Measurements from ENCODE around the gene STIP1.

Gene STIP1

DNA sequence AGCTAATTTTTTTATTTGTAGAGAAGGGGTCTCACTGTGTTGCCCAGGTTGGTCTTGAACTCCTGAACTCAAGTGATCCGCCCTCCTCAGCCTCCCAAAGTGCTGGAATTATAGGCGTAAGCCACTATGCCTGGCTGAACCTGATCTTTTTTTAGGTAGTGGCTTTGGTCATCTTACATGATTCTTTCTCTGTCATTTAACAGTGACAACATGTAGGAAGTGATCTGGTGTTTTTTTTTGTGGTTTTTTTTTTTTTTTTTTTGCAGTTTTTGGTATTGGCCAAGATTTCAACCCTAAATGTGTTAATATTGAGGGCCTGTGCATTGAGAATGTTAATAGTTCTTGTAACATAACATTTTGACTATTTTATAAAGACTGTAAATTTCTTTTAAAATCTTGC lies 12.5 kb downstream of the STIP1 start:
- DNase-seq (ENCODE audit: low spot score): no peak

DNA sequence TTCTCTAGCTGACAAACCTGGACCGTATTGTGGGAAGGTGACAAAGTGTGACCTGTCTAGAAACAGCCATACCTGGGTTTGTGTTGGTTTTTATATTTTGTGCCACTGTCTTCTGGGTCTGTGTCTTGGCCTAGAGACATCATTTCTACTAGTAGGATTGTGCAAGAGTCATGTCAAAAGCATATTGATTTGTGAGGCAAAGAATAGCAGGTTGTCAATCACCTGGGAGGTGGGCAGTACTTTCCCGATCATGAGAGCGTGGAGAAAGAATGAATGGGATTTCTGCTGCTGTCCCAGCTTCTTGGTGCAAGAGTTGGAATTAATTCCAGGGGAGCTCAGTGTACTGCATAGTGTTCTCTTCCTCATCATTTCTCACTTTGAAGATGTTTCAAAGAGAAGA lies 15.6 kb downstream of the STIP1 start:
- no peak for DNase-seq (ENCODE audit: low spot score)

DNA sequence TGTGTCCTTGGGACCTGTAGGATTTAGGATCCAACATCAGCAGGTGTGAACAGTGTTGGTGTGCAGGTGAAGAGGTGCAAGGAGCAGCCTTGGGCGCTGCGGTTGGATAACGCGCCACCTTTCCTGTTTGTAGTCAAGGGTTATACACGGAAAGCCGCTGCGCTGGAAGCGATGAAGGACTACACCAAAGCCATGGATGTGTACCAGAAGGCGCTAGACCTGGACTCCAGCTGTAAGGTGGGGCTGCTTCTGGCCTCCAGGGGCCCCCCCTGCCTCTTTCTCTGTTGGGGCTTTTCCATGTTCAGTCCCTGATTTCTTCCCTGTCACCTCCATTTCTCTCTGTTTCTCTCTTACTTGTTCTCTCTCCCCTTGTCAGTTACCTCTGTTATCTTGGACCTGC lies 17.0 kb downstream of the STIP1 start:
- no peak for DNase-seq (ENCODE audit: low spot score)

DNA sequence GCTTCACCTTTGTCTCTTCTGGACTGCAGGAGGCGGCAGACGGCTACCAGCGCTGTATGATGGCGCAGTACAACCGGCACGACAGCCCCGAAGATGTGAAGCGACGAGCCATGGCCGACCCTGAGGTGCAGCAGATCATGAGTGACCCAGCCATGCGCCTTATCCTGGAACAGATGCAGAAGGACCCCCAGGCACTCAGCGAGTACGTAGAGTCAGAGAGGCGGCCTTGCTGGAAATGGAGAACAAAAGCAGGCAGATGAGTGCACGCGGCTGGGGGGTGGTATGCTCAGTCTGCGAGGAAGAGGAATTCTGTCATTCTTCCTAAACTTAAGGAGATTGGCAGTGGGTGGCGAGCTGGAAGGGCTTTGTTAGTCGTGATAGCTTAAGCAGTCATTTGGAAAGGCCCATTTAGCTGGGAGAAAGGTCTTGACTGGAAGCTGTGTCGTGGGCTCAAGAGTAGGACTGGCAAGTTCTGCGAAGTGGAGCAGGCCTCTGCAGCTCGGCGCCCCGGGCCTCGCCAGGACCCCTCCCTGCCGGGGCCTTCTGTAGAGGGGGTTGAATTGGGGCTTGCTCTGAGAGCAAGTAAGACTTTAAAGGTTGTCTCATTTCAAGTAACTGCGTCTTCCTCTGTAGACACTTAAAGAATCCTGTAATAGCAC lies 17.6 kb downstream of the STIP1 start:
- no peak for DNase-seq (ENCODE audit: low spot score)

DNA sequence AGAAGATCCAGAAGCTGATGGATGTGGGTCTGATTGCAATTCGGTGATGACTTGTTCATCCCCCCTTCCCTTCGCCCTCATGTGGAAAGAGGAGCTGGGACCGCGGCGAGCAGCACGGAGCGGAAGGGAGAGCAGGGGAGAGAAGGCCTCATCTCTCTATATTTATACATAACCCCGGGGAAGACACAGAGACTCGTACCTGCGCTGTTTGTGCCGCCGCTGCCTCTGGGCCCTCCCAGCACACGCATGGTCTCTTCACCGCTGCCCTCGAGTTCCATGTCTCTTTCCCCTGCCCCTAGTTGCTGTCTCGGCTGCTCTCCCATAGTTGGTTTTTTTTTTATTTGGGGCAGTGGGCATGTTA lies 18.1 kb downstream of the STIP1 start:
- DNase-seq (ENCODE audit: low spot score): no peak

DNA sequence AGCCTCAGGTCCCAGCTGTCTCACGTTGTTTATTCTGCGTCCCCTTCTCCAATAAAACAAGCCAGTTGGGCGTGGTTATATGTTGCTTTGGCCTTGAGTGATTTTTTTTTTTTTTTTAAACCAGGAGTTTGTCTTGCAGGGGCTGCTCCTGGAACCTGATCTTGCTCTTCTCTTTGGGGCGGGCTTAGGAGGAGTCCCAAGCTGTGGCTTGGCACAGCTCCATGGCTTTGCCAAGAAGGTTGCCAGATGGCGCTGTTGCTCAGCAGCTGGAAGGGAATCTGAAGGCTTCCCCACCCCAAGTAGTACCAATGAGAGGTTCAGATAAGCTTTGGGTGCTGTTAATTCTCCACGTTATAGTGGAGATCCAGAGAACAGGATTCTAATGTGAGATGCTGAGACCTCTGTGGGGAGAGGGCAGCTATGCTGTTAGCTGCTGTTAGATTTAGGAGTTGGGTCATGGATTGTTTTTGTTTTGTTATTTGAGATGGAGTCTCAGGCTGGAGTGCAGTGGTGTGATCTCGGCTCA lies 18.6 kb downstream of the STIP1 start:
- peak; percentile 67 for DNase-seq (ENCODE audit: low spot score)

DNA sequence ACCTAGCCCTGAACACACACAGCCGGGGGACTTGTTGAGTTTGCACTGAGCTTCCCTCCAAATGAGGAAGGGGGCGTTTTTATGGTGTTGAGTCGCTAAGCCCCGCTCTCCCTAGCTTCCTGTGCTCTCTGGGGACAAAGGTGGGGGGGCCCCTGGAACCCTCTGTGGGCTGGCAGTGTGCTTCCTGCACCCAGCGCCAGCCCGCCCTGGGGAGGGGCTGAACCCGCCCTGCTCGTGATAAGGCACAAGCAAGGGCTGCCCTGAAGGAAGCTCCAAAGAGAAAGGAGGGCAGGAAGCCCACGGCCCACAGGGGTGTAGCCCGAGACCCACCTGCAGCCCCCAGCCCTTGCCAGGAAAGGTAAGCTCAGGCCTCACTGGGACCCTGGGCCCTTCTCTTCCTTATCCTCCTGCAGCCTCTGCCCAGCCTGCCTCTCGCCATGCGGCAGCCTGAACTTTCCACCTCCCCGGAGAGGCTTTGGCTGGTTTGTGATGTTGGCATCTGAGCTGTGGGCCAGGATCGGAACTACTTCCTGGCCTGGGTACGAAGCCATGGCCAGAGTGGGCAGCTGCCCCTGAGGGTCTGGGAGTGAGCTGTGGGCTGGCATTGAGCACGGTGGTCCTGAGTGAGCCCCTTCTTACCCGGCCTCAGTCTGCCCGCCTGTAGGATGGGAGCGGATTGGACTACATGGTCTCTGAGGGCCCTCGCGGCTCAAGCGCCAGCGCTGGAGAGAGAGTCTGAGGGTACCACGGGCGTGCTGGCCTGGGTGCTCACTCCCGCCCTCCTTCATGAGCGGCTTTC lies 20.7 kb downstream of the STIP1 start, which contains the start of gene FERMT3:
TSS of gene FERMT3 (plus strand) at position 265 of the 799 bp plus-strand sequence. CDS start 644 bp downstream, outside the sequence.
- peak; percentile 85 for DNase-seq (ENCODE audit: low spot score)

DNA sequence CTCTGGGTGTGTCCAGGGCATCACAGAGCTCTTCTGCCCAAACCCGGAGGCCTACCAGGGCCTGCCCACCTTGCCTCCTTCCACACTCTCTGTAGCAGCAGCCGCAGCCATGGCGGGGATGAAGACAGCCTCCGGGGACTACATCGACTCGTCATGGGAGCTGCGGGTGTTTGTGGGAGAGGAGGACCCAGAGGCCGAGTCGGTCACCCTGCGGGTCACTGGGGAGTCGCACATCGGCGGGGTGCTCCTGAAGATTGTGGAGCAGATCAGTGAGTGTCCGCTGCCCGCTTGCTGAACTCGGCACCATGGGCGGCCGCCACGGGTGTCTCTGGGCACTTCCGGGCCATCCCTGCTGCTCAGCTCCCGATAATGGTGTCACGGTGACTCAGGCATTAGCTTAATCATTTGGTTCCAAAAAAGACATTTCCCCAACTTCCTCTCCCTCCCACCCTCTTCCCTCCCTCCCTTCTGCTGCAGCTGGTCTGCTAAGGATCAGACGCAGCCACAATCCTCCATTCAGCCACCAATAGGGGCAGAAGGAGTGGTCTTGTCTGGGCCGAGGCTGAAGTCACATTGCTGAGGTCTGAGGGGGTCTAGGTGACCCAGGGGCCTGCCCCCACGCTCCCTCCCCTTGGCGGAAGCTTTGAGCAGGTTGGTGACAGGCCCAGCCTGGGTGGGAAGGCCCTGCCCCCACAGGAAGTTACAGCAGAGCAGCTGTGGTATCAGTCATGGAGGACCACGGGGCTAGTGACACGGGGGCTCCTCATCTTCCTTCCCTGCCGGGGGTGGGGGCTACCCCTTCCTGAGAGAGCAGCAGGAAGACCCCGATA lies 21.5 kb downstream of the STIP1 start:
- DNase-seq (ENCODE audit: low spot score): peak; percentile 87

DNA sequence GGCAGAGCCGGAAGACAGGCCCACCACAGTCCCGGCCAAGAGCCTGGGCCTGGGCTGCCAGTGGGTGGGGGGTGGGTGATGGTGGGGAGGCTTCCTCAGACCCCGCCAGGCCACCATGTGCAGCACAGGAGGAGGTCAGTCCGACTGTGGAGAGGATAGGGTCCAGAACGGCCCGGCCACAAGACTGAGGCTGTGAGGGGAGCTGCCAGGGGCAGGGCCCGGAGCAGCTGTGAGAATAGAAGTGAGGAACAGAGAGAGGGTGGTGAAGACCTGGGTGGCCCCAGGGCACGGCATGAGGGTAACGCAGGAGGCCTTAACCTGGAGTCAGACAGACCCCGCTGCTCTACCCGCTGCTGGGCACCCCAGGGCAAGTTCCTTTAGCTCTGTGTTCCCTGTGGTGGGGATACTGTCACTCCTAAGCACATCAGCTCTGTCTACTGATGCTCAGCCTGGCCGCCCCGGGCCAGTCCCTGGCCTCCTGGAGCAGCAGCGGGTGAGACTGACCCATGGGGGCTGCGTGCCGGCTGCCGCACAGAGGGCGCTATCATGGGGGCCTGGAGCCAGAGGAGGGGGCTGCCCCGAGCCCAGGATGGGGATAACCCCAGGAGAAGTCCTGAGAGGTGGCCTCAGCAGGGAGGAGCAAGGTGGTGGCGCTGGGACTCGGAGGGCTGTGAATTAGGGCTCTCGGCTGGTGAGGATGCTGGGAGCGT lies 22.3 kb downstream of the STIP1 start:
- no peak for DNase-seq (ENCODE audit: low spot score)

DNA sequence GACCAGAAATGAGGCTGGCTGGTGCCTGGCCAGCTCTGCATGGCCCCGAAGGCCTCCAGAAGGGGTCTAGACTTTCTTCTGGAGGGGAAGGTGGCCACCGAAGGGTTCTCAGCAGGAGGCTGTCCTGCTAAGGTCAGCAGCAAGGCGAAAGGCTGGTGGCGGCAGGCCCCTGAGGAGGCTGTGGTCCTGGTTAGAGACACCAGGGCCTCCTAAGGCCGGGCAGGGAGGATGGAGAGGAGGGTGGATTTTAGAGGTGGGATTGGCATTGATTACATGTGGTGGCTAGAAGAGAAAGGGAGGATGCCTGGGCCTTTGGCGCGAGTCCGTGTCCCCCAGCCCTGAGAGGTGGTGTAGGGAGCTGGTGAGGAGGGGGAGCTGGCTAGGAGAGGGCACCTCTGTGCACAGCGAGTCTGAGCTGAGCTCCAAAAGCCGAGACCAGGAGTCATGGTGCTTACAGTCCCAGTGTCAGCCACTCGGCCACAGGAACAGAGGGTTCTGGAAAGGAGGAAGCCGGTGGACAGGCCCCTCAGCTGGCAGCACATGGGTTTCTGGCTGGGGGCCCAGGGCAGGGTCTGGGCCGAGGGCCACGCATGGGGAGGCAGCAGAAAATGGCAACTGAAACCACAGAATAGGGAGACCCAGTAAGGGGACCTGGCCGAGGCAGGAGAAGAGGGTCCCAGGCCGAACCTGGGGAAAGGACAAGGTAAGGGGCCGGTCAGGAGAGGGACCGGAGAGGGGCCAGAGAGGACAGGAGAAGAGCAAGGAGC lies 23.0 kb downstream of the STIP1 start:
- no peak for DNase-seq (ENCODE audit: low spot score)

DNA sequence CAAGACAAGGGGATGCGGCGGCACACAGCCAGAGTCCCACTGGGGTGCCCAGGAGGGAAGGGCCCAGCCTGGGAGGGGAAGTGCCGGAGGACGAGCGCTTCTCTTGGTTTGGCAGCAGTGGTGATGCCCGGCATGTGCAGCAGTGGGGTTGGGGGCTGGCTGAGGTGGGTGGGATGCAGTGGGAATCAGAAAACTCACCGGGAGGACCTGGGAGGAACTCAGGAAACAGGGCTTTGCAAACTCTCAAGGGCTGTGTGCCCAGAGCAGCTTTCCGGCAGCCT lies 23.5 kb downstream of the STIP1 start:
- DNase-seq (ENCODE audit: low spot score): no peak

DNA sequence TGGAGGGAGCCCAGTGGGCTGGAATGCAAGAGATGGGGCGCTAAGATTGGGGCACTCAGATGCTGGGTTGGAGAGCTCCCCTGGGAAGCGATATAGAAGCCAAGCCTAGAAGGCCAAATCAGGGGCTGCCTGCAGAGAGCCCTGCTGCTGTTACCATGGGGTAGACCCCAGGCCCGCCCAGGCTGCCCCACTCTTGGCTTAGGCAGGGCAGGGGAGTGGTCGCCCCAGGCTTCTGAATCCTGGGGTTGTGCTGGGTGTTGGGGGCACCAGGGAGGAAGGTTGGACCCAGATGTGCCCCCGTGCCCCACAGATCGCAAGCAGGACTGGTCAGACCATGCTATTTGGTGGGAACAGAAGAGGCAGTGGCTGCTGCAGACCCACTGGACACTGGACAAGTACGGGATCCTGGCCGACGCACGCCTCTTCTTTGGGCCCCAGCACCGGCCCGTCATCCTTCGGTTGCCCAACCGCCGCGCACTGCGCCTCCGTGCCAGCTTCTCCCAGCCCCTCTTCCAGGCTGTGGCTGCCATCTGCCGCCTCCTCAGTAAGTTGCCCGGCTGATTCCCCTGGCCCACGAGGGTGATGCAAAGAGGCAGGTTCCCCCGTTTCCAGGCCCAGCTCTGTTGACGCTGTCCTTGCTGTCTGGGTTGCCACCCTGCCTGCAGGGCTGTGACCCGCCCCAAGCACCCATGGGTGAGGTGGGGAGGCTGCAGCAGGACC lies 24.5 kb downstream of the STIP1 start:
- DNase-seq (ENCODE audit: low spot score): no peak

DNA sequence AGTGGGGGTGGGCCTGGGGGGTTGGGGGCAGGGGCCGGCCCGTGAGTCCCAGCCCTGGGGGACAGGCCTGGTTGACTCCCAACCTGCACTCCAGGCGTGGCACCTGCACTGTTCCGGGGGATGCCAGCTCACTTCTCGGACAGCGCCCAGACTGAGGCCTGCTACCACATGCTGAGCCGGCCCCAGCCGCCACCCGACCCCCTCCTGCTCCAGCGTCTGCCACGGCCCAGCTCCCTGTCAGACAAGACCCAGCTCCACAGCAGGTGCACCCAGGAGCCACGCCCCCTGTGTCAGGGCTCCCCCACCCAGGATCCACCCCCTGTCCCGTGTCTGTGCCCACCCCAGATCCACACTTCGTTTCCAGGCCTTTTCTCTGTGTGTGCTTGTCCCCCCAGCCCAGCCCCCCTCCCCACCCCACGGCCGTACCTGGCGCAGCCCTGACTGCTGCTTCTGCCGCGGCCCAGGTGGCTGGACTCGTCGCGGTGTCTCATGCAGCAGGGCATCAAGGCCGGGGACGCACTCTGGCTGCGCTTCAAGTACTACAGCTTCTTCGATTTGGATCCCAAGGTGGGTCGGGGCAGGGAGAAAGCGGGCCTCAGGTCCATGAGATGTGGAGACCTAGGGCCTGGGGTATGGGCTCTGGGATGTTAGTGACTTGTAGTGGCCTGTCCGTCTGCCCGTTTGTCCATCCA lies 25.4 kb downstream of the STIP1 start:
- no peak for DNase-seq (ENCODE audit: low spot score)

DNA sequence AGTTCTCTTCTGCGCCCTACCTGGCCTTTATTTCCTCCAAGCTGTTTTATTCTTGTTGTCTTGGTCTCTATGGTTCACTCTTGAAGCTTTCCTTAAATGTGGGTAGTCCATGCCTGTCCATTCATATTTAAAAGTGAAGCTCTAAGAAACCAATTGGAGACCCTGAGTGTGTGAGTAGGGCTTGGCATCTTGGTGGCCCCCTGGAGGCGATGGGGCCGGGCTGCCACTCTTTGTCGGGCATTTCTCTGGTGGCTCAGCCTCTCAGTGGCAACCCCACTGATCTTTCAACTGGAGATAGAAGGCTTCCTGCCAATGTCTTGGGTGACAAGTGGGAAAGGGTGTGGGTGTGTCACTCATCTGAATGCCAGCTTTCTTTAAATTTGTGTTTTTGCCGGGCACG lies 30.9 kb downstream of the STIP1 start:
- DNase-seq (ENCODE audit: low spot score): no peak

DNA sequence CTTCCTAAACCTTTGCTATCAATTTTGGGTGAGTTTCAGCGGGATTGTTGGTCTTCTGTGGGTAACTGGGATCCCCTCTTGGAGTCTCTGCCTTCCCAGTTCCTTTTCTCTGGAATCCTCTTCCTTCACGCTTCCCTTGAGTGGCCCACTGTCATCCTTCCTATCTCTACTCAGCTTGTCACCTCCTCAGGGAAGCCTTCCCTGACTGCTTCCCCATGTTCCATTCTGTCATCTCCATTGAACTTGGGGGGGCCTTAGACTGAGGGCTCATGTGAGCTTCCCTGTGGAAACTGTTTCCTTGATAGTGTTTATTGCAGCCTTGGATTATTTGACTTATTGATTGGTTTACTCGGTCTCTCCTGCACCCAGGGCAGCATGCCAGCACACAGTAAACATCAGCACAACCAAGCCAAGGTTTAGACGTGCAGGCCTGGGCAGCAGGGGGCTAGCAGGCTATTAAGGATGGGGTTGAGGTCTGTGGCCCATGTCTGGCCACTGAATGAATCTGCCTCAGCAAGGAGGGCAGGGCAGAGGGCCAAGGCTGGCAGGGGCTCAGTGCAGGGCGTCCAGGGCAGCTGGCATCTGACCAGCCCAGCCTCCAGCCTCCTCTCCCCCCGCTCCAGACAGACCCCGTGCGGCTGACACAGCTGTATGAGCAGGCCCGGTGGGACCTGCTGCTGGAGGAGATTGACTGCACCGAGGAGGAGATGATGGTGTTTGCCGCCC lies 32.8 kb downstream of the STIP1 start:
- DNase-seq (ENCODE audit: low spot score): no peak

DNA sequence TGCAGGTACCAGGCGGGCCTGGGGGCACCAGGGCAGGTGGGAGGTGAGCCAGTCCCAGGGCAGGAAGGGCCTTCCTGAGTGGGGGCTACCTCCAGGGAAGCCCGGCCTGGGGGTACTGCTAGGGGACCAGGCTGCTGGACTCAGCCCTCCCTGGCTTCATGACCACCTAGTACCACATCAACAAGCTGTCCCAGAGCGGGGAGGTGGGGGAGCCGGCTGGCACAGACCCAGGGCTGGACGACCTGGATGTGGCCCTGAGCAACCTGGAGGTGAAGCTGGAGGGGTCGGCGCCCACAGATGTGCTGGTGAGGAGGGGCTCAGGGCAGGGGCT lies 33.3 kb downstream of the STIP1 start:
- no peak for DNase-seq (ENCODE audit: low spot score)

DNA sequence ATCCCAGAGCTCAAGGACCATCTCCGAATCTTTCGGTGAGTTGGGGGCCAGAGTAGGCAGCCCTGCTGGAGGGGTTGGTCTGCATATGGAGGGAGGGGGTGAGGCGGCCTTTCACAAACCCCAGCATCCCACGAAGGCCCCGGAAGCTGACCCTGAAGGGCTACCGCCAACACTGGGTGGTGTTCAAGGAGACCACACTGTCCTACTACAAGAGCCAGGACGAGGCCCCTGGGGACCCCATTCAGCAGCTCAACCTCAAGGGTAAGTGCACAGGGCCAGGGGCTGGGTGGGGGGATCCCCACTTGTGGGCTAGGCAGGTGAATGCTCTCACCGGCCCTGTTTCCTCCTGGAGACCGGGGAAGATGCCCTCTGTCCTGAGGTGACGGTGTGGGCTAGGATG lies 33.8 kb downstream of the STIP1 start:
- no peak for DNase-seq (ENCODE audit: low spot score)

DNA sequence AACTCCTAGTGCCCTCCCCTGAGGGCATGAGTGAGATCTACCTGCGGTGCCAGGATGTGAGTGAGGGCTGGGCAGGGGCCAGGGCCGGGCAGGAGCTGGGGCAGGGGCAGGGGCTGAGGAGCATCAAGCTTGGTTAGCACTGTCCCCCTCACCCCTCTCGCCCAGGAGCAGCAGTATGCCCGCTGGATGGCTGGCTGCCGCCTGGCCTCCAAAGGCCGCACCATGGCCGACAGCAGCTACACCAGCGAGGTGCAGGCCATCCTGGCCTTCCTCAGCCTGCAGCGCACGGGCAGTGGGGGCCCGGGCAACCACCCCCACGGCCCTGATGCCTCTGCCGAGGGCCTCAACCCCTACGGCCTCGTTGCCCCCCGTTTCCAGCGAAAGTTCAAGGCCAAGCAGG lies 34.3 kb downstream of the STIP1 start:
- no peak for DNase-seq (ENCODE audit: low spot score)

DNA sequence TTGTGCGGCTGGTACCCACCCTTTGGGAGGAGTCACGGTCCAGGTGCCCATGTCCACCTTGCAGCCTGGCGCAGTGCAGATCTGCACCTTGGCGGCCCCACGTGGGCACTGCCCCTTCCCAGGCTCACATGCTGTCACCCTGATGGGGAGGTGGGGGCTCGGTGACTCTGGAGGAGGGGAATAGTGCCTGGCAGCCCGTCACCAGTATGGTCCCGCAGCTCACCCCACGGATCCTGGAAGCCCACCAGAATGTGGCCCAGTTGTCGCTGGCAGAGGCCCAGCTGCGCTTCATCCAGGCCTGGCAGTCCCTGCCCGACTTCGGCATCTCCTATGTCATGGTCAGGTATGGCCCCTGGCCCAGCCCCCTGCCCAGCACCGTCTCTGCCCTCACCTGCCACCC lies 34.8 kb downstream of the STIP1 start:
- no peak for DNase-seq (ENCODE audit: low spot score)

DNA sequence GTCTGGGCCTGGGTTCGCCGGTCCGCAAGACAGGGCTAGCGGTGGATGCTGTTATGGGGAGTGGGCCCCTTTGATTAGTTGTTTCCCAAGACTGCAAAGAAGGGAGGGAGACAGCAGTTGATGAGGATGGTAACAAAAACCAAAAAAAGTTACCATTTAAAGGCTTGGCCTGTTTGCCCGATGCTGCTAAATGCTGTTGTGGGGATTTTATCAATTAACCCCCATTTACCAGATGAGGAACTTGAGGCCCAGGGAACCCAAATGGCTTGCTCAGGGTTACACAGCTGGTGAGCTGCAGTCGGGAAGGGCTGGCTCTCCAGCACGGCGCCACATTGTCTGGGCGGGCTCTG lies 36.7 kb downstream of the STIP1 start:
- DNase-seq (ENCODE audit: low spot score): no peak
